ENCODE measurements around the gene SELENOK. TPM values are rescaled to one million over a fixed set of nuclear protein-coding genes. Genes with fewer than 3 reads are reported as not detected.
"Not testable (repeated sequence)": the region's sequence is repeated elsewhere in the genome, so short reads cannot be mapped to it uniquely, and the experiment has no call there.

Gene SELENOK
- total RNA-seq, 1 donor from 2014 or later: 44.5 TPM

- no peak overlapping the region for H3K27ac ChIP-seq
- no peak overlapping the region for H3K4me3 ChIP-seq
- intact Hi-C loops (cut with DNase I): no loop called here
- H3K36me3 ChIP-seq: no peaks in the 10 kb centered on the region
- no peaks in the 10 kb centered on the region for H3K4me1 ChIP-seq
- DNase-seq (no peak), ATAC-seq (peak; percentile 90)
- H3K9me3 ChIP-seq: no peaks in the 10 kb centered on the region
- peaks cover 5% of the 10 kb centered on the region for H3K27me3 ChIP-seq
- peak; percentile 79 for TF ChIP-seq CTCF (IDR thresholded peaks at IDR 0.05)
These were observed 47.0 kb upstream of the SELENOK start for GRCh38 chr3:53938645-53939044.

GRCh38 chr3:53936347-53936746 lies 44.7 kb upstream of the SELENOK start:
- Histone ChIP-seq H3K36me3 (no peaks in the 10 kb centered on the region), H3K27ac (no peak overlapping the region), H3K4me3 (no peak overlapping the region), H3K4me1 (no peaks in the 10 kb centered on the region), H3K27me3 (peaks cover 5% of the 10 kb centered on the region), H3K9me3 (no peaks in the 10 kb centered on the region)
- DNase-seq: no peak
- no peak for TF ChIP-seq CTCF (IDR thresholded peaks at IDR 0.05)
- no peak for ATAC-seq
- intact Hi-C loops (cut with DNase I): no loop called here

- DNase-seq: no peak
- Histone ChIP-seq H3K9me3 (no peaks in the 10 kb centered on the region), H3K36me3 (no peaks in the 10 kb centered on the region), H3K4me3 (no peak overlapping the region), H3K27me3 (peaks cover 2% of the 10 kb centered on the region), H3K27ac (no peak overlapping the region), H3K4me1 (no peaks in the 10 kb centered on the region)
- no peak for TF ChIP-seq CTCF (IDR thresholded peaks at IDR 0.05)
- intact Hi-C loops (cut with DNase I): no loop called here
- ATAC-seq: no peak
These were observed 43.7 kb upstream of the SELENOK start for GRCh38 chr3:53935283-53935901.

GRCh38 chr3:53927208-53927872 lies 35.7 kb upstream of the SELENOK start:
- H3K36me3 ChIP-seq; H3K4me1 ChIP-seq; H3K27ac ChIP-seq; ATAC-seq; H3K4me3 ChIP-seq; H3K9me3 ChIP-seq; DNase-seq; H3K27me3 ChIP-seq; intact Hi-C loops (cut with DNase I): not testable (repeated sequence)

- H3K27ac ChIP-seq: no peak overlapping the region
- no peaks in the 10 kb centered on the region for H3K4me1 ChIP-seq
- no peaks in the 10 kb centered on the region for H3K9me3 ChIP-seq
- peak; percentile 38 for TF ChIP-seq CTCF (IDR thresholded peaks at IDR 0.05)
- no peaks in the 10 kb centered on the region for H3K36me3 ChIP-seq
- H3K27me3 ChIP-seq: peaks cover 36% of the 10 kb centered on the region
- no peak overlapping the region for H3K4me3 ChIP-seq
- ATAC-seq (peak; percentile 62), DNase-seq (no peak)
- intact Hi-C loops (cut with DNase I): no loop called here
These were observed 29.6 kb upstream of the SELENOK start for GRCh38 chr3:53921296-53921695.

GRCh38 chr3:53919741-53920140 lies 28.1 kb upstream of the SELENOK start:
- TF ChIP-seq CTCF (IDR thresholded peaks at IDR 0.05): no peak
- intact Hi-C loops (cut with DNase I): no loop called here
- Histone ChIP-seq H3K4me3 (no peak overlapping the region), H3K36me3 (no peaks in the 10 kb centered on the region), H3K9me3 (no peaks in the 10 kb centered on the region), H3K4me1 (no peaks in the 10 kb centered on the region), H3K27ac (no peak overlapping the region), H3K27me3 (peaks cover 36% of the 10 kb centered on the region)
- no peak for ATAC-seq
- no peak for DNase-seq

All from upper lobe of right lung (tissue), 1 donor.